ENCODE data around the gene GLT6D1.
"Not testable (repeated sequence)": the region's sequence is repeated elsewhere in the genome, so short reads cannot be mapped to it uniquely, and the experiment has no call there.

The GLT6D1 gene, protein sequence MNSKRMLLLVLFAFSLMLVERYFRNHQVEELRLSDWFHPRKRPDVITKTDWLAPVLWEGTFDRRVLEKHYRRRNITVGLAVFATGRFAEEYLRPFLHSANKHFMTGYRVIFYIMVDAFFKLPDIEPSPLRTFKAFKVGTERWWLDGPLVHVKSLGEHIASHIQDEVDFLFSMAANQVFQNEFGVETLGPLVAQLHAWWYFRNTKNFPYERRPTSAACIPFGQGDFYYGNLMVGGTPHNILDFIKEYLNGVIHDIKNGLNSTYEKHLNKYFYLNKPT

DNA sequence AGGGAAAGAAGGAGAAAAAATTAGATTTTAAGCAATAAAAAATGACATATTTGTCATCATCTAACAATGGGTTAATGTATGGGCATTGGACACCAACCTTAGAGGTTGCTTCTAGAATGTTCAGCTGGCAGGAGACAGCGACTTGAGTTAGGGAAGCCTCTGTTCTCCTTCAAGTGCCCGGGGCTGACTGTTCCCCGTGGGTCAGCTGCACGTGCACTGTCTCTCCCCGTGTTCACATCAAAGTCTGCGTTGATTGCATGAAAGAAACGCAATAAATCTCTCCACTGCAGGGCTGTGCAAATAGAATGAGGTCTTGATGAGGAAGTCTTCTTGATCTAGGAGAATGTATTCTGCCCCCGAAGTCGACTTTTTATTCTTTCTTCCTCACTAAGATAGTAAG is at the start of gene GLT6D1:
Gene GLT6D1 (minus strand): TSS at position 345 of the 400 bp plus-strand sequence. CDS start 353 bp downstream, outside the sequence.
- no peak for DNase-seq

GRCh38 chr9:135689011-135689410 is 49.7 kb upstream of the GLT6D1 start:
- no peak for DNase-seq

DNA sequence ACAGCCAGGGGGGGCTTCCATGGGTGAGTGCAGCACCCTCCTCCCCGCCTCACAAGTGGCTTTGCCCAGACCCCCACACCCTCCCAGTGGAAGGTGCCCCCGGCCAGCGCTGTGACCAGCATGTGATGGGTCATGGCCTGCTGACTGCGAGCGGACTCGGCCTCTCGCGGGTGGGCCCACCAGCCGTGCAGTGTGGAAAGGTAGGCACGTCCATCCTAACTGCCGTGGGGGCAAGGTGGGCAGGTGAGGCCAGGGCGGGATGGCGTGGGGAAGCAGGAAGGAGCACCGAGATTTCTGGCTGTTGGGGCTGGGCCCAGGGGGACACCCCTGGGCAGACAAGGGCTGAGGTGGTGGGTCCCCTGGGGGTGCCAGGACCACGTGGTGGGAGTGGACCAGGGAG is 47.9 kb upstream of the GLT6D1 start:
- DNase-seq, result no peak

DNA sequence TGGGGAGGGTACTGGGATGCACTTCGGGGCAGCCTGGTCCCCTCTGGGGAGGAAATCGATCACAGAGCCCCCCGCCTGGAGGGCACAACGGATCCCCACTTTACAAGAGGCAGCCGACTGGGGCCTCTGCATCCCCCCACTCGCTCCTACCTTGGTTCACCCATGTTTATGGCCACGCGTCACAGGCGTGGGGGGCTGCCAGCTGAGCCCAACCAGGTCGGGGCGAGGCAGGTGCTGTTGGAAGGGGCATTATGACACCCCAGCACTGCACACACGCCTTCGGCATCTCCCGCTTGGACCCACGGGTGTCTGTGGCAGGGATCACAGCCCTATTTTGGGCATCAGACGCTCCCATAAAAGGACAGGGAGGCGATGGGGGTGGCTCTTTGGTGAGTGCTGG is 45.4 kb upstream of the GLT6D1 start:
- no peak for DNase-seq

DNA sequence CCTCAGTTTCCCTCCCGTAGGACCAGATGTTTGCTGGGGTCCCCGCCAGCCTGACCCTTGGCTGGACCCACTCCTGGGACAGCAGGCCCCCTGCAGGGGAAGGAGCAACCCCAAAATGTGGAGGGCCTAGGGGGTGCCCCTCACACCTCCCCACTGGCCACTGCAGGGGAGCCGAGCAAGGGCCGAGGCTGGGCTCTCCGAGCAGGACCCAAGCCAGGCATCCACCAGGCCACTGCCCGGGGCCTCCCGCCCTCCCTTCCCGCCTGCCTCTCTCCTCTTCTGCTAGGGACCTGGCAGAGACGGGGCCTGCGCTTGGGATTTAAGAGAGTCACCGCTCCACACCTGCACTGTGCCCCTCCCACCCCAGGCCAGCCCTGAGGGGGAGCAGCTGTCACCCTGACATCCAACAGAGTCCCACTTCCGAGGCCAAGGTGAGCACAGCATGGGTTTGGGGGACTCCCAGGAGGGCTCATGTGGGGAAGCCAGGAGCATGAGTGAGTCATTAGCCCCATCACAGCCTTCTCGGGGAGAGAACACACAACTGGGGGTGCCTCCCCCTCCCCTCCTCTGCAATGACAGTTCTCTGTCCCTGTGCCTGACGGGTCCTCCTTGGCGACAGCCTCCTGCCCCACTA is 44.2 kb upstream of the GLT6D1 start:
- no peak for DNase-seq

DNA sequence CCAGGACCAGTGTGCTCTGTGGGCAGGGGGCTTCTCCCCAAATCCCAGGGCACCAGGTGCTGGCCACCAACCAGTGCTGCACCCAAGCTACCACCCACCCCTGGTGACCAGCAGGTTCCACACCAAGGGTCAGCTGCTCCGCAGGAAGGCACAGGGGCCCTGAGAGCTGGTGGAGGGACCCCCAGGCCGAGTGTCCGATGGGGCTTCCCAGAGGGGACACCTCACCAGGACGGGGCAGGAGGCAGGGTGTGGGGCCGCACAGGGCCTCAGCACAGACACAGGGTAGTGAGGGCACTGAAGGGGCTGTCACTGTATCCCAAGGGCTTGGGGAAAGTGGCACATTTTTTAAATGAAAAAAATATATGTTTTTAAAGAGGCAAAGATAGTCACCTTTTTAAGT is 41.8 kb upstream of the GLT6D1 start:
- DNase-seq, result no peak

DNA sequence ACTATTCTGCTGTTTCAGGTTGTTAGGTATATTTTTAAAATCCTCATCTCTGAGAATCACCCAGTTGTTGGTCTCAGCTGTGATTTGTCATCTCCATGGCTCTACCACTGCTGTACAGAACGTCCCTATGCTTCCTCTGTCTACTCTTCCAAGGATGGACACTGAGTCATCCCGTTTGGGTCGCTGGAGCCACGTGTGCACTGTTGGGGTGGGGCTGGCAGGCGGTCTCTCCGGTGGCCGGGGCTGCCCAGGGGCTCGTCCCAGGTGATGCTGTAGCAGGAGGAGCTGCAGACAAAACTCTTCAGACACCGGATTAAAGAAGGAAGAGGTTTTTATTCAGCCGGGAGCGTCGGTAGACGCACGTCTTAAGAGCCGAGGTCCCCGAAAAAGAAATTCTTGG is 40.7 kb upstream of the GLT6D1 start:
- no peak for DNase-seq

GRCh38 chr9:135678236-135679017 is 39.1 kb upstream of the GLT6D1 start:
- DNase-seq, result no peak

GRCh38 chr9:135677641-135678168 is 38.4 kb upstream of the GLT6D1 start:
- no peak for DNase-seq

GRCh38 chr9:135676891-135677290 is 37.6 kb upstream of the GLT6D1 start:
- no peak for DNase-seq

- DNase-seq, result no peak
These were observed 35.6 kb upstream of the GLT6D1 start for GRCh38 chr9:135674977-135675376.

- no peak for DNase-seq
These were observed 34.6 kb upstream of the GLT6D1 start for GRCh38 chr9:135673941-135674340.

GRCh38 chr9:135672786-135673185 is 33.4 kb upstream of the GLT6D1 start:
- DNase-seq, result not testable (repeated sequence)

DNA sequence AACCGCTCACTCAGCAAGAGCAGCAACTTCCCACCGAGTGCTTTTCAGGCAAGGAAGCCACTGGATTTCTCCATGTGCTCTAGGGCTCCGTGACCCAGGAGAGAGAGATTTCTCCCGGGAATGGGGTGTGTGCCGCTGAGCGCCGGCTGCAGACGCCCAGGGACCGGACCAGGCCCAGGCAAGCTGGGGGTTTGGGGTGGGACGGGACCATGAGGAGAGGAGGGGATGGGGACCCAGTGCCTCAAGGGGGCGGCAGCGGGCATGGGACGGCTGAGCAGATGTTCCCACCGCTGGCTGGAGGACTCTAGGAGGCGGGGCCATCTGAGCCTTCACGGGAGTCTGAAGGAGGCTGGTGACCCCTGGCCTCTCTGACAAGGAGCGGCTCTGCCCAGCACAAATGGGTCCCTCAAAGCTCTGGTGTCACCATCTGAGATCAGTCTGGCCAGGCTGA is 32.3 kb upstream of the GLT6D1 start:
- DNase-seq, result no peak

DNA sequence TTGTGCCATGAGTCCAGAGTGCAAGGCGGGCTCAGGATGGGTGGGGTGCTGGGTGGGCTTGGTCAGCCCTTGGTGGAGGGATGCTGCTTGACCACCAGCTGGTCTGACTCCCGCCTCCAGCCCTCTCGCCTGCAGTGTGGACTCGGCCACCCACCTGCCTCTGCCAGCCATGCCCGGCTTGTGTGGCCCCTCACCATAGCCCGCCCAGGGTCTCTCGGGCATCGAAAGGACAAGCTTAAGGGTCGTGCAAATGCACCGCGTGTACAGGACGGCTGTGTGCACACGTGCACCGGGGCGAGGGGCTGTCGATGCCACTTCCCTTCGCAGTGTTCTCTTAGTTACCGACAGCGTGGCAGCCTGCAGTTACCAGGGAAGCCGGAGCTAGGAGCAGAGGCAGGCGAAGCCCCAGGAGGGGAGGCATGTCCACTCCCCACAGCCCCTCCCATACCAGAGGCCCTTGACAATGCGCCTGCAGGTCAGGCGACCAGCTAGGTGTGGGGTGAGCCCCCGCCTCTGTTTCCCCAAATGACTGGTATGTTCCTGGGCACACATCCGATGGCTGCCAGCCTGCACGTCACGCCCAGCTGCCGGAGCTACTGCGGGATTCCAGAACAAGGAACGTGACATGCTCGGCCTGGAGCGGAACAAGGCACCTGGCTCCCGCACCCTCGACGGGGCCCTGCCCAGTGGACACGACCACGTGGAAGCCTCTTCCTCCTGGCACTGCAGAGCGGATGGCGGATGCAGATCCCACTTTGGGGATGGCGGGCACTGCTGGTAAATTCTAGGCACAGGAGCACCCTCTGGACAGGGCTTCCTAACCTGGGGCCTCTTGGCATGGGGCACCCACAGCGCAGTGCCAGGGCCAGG is 31.6 kb upstream of the GLT6D1 start:
- DNase-seq, result no peak

DNA sequence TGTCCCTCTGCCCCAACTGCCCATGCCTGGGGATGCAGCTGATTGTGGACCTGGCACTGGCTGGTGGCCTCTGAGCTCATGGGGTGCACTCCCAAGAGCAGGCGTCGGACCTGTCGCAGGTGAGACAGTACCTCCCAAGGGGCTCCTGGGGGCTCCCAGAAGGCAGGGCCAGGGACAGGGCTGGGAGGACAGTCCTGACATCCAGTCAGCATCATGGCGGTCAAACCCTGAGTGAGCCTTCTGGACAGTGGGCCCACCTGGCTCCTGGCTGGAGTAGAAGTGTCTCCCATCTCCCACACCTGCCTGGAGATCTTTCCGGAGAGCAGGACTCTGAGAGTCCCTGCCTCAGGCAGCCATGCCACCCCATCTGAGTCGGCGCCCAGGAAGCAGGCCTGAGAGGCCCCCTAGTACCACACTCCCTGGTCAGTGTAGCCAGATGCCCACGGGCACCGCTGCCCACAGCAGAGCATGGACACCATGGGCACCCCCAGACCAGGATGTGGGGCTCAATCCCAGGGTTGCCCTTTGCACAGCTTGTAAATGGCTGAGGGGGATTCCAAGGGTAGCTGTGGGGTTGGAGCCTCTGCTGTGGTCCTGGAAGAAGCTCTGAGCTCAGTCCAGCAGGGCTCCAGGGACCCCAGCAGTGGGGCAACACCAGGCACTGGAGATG is 30.4 kb upstream of the GLT6D1 start:
- no peak for DNase-seq

GRCh38 chr9:135669018-135669417 is 29.7 kb upstream of the GLT6D1 start:
- DNase-seq, result not testable (repeated sequence)

DNA sequence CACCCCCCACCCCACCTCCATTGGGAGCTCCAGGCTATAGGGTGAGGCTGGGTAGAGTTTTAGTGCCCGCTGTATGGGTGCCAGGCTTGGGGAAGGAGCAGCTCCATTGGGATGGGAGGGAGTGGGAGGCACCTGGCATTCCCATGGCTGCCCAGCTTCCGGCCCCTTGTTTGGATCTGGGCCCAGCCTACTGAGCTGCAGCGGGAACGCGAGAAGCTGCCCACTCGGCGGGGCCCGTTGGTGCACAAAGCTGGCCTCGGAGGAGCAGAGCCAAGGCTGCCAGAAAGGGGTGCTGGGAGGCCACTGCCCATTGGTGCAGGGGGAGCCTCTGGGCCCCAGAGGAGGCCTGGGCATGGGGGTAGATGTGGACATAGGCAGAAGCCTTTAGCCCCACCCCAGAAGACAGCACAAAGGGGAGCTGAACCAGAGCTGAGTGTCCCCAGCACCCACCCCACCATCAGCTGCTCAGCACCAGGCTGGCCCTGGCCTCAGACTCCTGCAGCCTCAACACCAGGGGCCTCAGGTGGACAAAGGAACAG is 28.2 kb upstream of the GLT6D1 start:
- no peak for DNase-seq

DNA sequence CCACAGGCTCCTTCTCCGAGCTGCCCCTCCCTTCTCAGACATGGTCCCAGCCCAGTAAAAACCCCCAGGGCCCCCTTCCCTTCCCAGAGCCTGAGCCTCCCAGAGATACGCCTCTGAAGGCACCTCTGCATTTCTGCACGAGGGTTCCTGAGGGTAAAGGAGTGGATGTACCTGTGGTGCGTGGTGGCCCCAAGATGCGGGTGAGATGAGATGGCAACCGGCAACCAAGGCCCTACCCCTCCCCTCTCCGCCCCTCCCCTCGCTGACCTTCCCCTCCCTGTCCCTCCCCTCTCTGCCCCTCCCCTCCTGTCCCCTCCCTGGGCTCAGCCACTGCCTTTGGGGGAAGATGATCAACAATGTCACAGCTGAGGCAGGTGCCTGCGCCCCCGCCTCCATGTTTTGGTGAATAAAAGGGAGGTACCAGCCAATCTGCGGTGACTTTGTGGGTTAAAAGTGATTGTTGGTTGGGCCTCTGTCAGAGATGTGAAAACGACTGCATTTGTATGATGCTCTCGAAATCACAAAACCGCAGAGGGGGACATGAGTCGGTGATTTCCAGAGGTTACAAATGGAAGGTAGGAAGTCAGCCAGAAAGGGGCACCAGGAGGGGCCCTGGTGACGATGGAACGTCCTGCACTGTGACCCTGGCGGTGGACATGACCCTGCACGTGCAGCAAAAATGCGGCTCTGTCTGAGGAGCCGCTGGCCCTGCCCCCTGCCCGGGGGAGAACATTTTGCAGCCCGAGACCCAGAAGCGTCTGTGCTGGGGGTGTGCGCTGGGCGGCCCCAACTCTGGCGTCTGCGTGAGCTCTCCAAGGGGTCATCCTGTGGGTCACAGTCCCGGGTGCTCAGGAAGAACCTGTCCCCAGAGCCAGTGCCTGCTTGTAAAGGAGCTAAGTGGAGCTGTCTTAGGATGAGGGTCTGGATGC is 27.5 kb upstream of the GLT6D1 start:
- no peak for DNase-seq

- DNase-seq, result no peak
These were observed 26.5 kb upstream of the GLT6D1 start for GRCh38 chr9:135665795-135666189.
